GM18511 (cell line): ENCODE results near the gene PURA.

ENCODE experiments used
- ATAC-seq: cut with Tn5 transposase; IDR thresholded peaks from one replicate; pipeline ENCODE4 v1.9.1; 2021; ENCODE audit warnings: mild to moderate bottlenecking, moderate library complexity; ENCODE audit not compliant: unreplicated experiment

PURA gene

GRCh38 chr5:140109759-140110645 lies 3.9 kb upstream of the PURA start:
- ATAC-seq = no peak

- ATAC-seq = no peak
These were observed 3.3 kb upstream of the PURA start for GRCh38 chr5:140110646-140110957.

- no peak for ATAC-seq
These were observed 2.7 kb upstream of the PURA start for GRCh38 chr5:140111011-140111858.

- no peak for ATAC-seq
These were observed 1.9 kb upstream of the PURA start for GRCh38 chr5:140111859-140112551.

- no peak for ATAC-seq
These were observed 1.2 kb upstream of the PURA start for GRCh38 chr5:140112685-140113179.

- ATAC-seq = peak; percentile 8
These were observed 670 bp upstream of the PURA start for GRCh38 chr5:140113180-140113698.

GRCh38 chr5:140114341-140115185 lies 654 bp downstream of the PURA start:
- peak; percentile 41 for ATAC-seq

- ATAC-seq = no peak
These were observed 1.2 kb downstream of the PURA start for GRCh38 chr5:140115186-140115500.

GRCh38 chr5:140116716-140117115 lies 2.8 kb downstream of the PURA start:
- ATAC-seq = no peak

- no peak for ATAC-seq
These were observed 3.6 kb downstream of the PURA start for GRCh38 chr5:140117523-140117922.

- ATAC-seq = no peak
These were observed 4.5 kb downstream of the PURA start for GRCh38 chr5:140118302-140118936.

GRCh38 chr5:140125637-140126036 lies 11.7 kb downstream of the PURA start, which contains the start of gene IGIP:
TSS of gene IGIP (plus strand) at chr5:140125937. CDS start at chr5:140128477, 2,540 bp downstream.
- ATAC-seq = no peak

GRCh38 chr5:140126315-140127012 lies 12.6 kb downstream of the PURA start:
- no peak for ATAC-seq

- no peak for ATAC-seq
These were observed 14.5 kb downstream of the PURA start for GRCh38 chr5:140128376-140128775.

GRCh38 chr5:140130949-140131733 lies 17.2 kb downstream of the PURA start:
- peak; percentile 67 for ATAC-seq

- peak; percentile 46 for ATAC-seq
These were observed 18.1 kb downstream of the PURA start for GRCh38 chr5:140131967-140132409.

GRCh38 chr5:140133514-140134167 lies 19.7 kb downstream of the PURA start:
- ATAC-seq = no peak
